HepG2 (cell line): ENCODE results near the gene PAN3. TPM values are rescaled to one million over a fixed set of nuclear protein-coding genes. Genes with fewer than 3 reads are reported as not detected.
A peak's percentile ranks its signal among the peaks of the same experiment; 100 is the strongest.

Experiments
- ATAC-seq: fragments of 200-7000 bp; cut with Tn5 transposase; 3 replicates; pipeline ENCODE4 v1.9.1; 2020; ENCODE audit warnings: mild to moderate bottlenecking, moderate library complexity
- BruUV-seq: library from RNA; stranded (reverse); fragments of 400-500 nt; replicated peaks from 2 replicates; lab custom pipeline; 2021; lab: Mats Ljungman, UMichigan
- CTCF ChIA-PET: fragments of 300-600 bp; formaldehyde crosslinking; extraction: SDS; loops from one replicate; lab custom pipeline; 2021; ENCODE audit warnings: low total read pairs, inconsistent platforms, low intra/inter-chr PET ratio; lab: Yijun Ruan, JAX
- POLR2A ChIA-PET: fragments of 350-600 bp; sonication (Branson Sonifier 250); formaldehyde crosslinking; loops from one replicate; lab custom pipeline; 2020; ENCODE audit warnings: antibody characterized with exemption, inconsistent platforms; lab: Yijun Ruan, JAX
- DNase-seq: peaks from one replicate; pipeline ENCODE4 v3.0.0-alpha.2; 2015; ENCODE audit warnings: low spot score
- FAIRE-seq: peaks from 3 replicates; lab custom pipeline; 2011; peaks lifted over from hg19 to GRCh38; lab: Jason Lieb, UNC
- H2AFZ ChIP-seq: one replicate; pipeline ENCODE4 v1.6.1; 2011; ENCODE audit warnings: low read length, inconsistent platforms
- H3K27ac ChIP-seq: fragments of 300-600 bp; 3 replicates; pipeline ENCODE4 v1.8.0; 2011; ENCODE audit warnings: mixed run types, mild to moderate bottlenecking, mixed read lengths, low read length, inconsistent platforms; ENCODE audit not compliant: insufficient read depth; ENCODE audit errors: extremely low read length
- H3K27me3 ChIP-seq, 2 experiments: fragments of 200-600 bp in 1 of 2; 2 replicates in 1 of 2; 3 replicates in 1 of 2; pipeline versions ENCODE4 v1.6.0 to v1.8.0; 2011; ENCODE audit warnings: low read length in 2 of 2, mild to moderate bottlenecking in 2 of 2, moderate library complexity in 2 of 2, inconsistent platforms in 1 of 2; ENCODE audit not compliant: insufficient read depth in 2 of 2, control insufficient read depth in 1 of 2
- H3K36me3 ChIP-seq, 2 experiments: fragments of 200-600 bp in 1 of 2; replicated peaks in 1 of 2; 2 replicates in 1 of 2; 3 replicates in 1 of 2; pipeline versions ENCODE4 v1.5.1 to v1.8.0; 2011; ENCODE audit warnings: low read length in 2 of 2, inconsistent platforms in 1 of 2; ENCODE audit not compliant: insufficient read depth in 2 of 2, control insufficient read depth in 1 of 2
- H3K4me1 ChIP-seq: 2 replicates; pipeline ENCODE4 v1.5.1; 2012; ENCODE audit warnings: low read length, inconsistent platforms; ENCODE audit not compliant: insufficient read depth
- H3K4me2 ChIP-seq: 2 replicates; pipeline ENCODE4 v1.6.0; 2011; ENCODE audit warnings: low read depth, low read length, inconsistent platforms
- H3K4me3 ChIP-seq, 3 experiments: fragments of 200-600 bp in 1 of 3; sonication (generic), shearing (Covaris generic) in 1 of 3; replicated peaks in 1 of 3; 2 replicates each; pipeline ENCODE4 v1.5.1; 2011 to 2016; ENCODE audit warnings: low read length in 3 of 3, inconsistent platforms in 2 of 3, low read depth in 2 of 3, mild to moderate bottlenecking in 2 of 3, control low read depth in 1 of 3, mixed read lengths in 1 of 3; ENCODE audit not compliant: insufficient read depth in 1 of 3
- H3K79me2 ChIP-seq: one replicate; pipeline ENCODE4 v1.6.1; 2011; ENCODE audit warnings: low read length, inconsistent platforms; ENCODE audit not compliant: insufficient read depth
- H3K9ac ChIP-seq: 2 replicates; pipeline ENCODE4 v1.6.0; 2011; ENCODE audit warnings: mild to moderate bottlenecking, low read depth, low read length, inconsistent platforms; ENCODE audit not compliant: insufficient read depth
- H3K9me3 ChIP-seq: 2 replicates; pipeline ENCODE4 v1.5.1; 2012; ENCODE audit warnings: mild to moderate bottlenecking, low read length
- H4K20me1 ChIP-seq: 2 replicates; pipeline ENCODE4 v1.6.0; 2011; ENCODE audit warnings: inconsistent platforms, mild to moderate bottlenecking, low read length, moderate library complexity; ENCODE audit not compliant: insufficient read depth
- CEBPB ChIP-seq: IDR thresholded peaks from 2 replicates; pipeline ENCODE4 v1.6.1; 2011; ENCODE audit warnings: low read depth, low read length, improper control_type of control experiment, borderline replicate concordance
- HNRNPH1 ChIP-seq: fragments of 200-400 bp; formaldehyde crosslinking; optimal IDR thresholded peaks from 2 replicates; pipeline ENCODE3; 2017; ENCODE audit warnings: mild to moderate bottlenecking, low read depth, low read length
- KLF15 ChIP-seq: sonication (generic); formaldehyde crosslinking; IDR thresholded peaks from 2 replicates; pipeline ENCODE4 v1.8.1; 2023; ENCODE audit warnings: borderline replicate concordance, mild to moderate bottlenecking, inconsistent platforms, missing genetic modification reagents, mixed read lengths
- MTA1 ChIP-seq: sonication (generic); formaldehyde crosslinking; IDR thresholded peaks from 2 replicates; pipeline ENCODE4 v1.4.0; 2020; ENCODE audit warnings: missing genetic modification reagents, mild to moderate bottlenecking, borderline replicate concordance
- PHB2 ChIP-seq: fragments of 450-650 bp; IDR thresholded peaks from 2 replicates; pipeline ENCODE4 v1.6.1; 2018; ENCODE audit not compliant: partially characterized antibody
- YEATS4 ChIP-seq: sonication (generic); formaldehyde crosslinking; IDR thresholded peaks from 2 replicates; pipeline ENCODE4 v1.4.0; 2020; ENCODE audit warnings: missing genetic modification reagents, borderline replicate concordance
- ZBTB21 ChIP-seq: sonication (generic); formaldehyde crosslinking; IDR thresholded peaks from 2 replicates; pipeline ENCODE4 v1.4.0; 2020; ENCODE audit warnings: missing genetic modification reagents
- ZNF678 ChIP-seq: sonication (generic); formaldehyde crosslinking; IDR thresholded peaks from 2 replicates; pipeline ENCODE4 v1.4.0; 2020; ENCODE audit warnings: mild to moderate bottlenecking, missing genetic modification reagents
- WGBS: methylation state at CpG from one replicate; pipeline ENCODE4 v1.1.6; 2017; ENCODE audit warnings: low lambda C conversion rate; 5-methylcytosine and 5-hydroxymethylcytosine counted together
- in situ Hi-C: cut with HindIII; loops from 2 replicates; pipeline ENCODE4 v1.10.0; 2017; ENCODE audit warnings: low pct_unique_long_range_greater_than_20kb; ENCODE audit not compliant: extremely low pct_ligation_motif_present
- intact Hi-C: fragments of 100-400 bp; cut with micrococcal nuclease; formaldehyde crosslinking; loops from one replicate; pipeline ENCODE4 v1.10.0; 2022; ENCODE audit not compliant: unreplicated experiment
- polyA plus RNA-seq, 8 experiments: library from polyadenylated mRNA; depleted of rRNA in 3 of 8; stranded (reverse) in 7 of 8; unstranded in 1 of 8; fragments of >200 nt; fragmentation: Illumina TruSeq in 4 of 8; extraction: Trizol in 4 of 8; gene quantifications; 2 replicates each; pipeline versions ENCODE4 v1.2.1 to v1.2.3, GENCODE V29; 2011 to 2016; ENCODE audit warnings: low read depth in 4 of 8, missing spikeins in 1 of 8, mixed read lengths in 1 of 8; ENCODE audit not compliant: insufficient read depth in 1 of 8
- total RNA-seq, 5 experiments: library from RNA; depleted of rRNA; stranded (reverse); fragments of >200 nt; fragmentation: Illumina TruSeq; extraction: Trizol; gene quantifications; 2 replicates each; pipeline ENCODE4 v1.2.3, GENCODE V29; 2016; ENCODE audit warnings: low read depth in 1 of 5

The PAN3 gene
- total and polyA plus RNA-seq, 2 of the 13 experiments (the other 11 are each of a cell fraction or from before 2014, with no cell fraction given) = 9.7 to 10.6 TPM

DNA sequence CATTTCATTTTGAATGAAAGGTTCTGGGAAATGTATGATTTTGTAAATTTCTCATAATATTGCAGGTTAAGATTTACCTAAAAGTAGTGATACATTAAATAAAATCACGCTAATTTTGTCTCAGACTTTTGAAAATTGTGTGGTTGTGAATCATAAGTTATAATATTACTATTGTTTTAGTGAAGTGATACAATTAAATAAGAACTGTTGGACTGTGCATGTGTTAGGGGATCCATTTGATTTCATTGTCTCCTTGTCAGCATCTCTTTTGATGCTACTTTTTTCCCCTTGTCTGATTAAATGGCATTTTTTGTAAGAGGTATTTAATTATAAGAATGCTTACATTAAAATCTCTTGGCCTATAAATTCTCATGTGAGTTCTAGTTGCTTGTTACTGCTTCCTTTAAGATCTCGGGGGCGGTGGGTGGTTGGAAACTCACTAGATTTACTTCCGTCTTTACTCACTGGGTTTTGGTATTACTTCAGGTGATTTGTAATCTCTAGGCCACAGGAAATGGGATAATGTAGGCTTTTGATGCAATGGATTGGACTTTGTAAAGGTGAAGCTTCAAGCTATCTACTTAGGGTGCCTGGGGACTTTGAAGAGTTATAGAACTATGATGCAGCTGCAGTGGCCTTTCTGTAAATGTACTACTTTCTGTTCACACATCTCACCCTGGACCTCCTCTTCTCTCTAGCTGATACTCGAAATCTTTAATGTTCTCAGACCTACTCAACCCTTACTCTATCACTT, 66.5 kb downstream of the PAN3 start:
- Histone ChIP-seq H3K9ac (no peak overlapping the region), H3K36me3 (no peaks in the 10 kb centered on the region), H3K27me3 (no peaks in the 10 kb centered on the region), H3K4me2 (no peak overlapping the region)
- intact Hi-C loops = no loop called here
- ATAC-seq (no peak), FAIRE-seq (no peak)
- WGBS = 91% methylated on average over 5 of the region's 5 CpGs
- no TSS peak for BruUV-seq
- TF ChIP-seq KLF15 (CRISPR knock-in tag) (no peak), ZBTB21 (0 out of 2 replicates have a peak, but pooled peaks have one; percentile 37)
- TF ChIP-seq, all 625 proteins: peak for 1
- ChIA-PET POLR2A (no interaction called here), CTCF (no interaction called here)
- Histone ChIP-seq H4K20me1 (no peaks in the 10 kb centered on the region), H2AFZ (no peak overlapping the region), H3K4me1 (peaks cover 20% of the 10 kb centered on the region), H3K27ac (no peak overlapping the region), H3K9me3 (no peaks in the 10 kb centered on the region), H3K4me3 (no peak overlapping the region), H3K79me2 (no peaks in the 10 kb centered on the region)
- DNase-seq = peak; percentile 5
- in situ Hi-C loops = no loop called here

DNA sequence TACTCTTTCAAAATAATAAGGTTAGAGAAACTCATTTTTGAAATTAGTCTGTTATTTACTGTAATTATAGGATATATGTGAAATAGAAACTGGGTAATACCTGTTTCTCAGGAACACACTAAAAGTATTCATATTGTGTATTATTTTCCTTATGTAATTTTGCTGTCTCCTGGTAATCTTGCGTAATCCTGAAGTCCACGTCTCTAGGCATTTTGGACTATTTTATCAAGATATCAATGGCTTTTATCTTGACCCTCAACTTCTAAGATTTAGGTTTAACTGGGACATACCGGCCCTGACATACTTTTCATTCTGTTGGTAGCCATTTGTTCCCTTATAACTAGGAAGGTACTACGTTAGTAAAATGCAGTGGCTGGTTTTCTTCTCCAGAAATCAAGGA, 80.3 kb downstream of the PAN3 start:
- no peak for FAIRE-seq
- H3K27ac ChIP-seq = no peak overlapping the region
- TF ChIP-seq ZNF678 (CRISPR knock-in tag) (no peak), PHB2 (no peak), HNRNPH1 (no peak), CEBPB (peak; percentile 79), YEATS4 (CRISPR knock-in tag) (no peak), MTA1 (no peak)
- TF ChIP-seq, all 625 proteins: peak for 1
- ATAC-seq (no peak), DNase-seq (no peak)
- peaks cover 2 to 5% of the 10 kb centered on the region in 2 experiments; a peak in 2 of 5 replicates for H3K36me3 ChIP-seq
- no peaks in the 10 kb centered on the region for H3K79me2 ChIP-seq
- H3K4me2 ChIP-seq = no peak overlapping the region
- POLR2A ChIA-PET = no interaction called here
- no peak overlapping the region for H2AFZ ChIP-seq
- 90% methylated on average over 4 of the region's 4 CpGs for WGBS
- no TSS peak for BruUV-seq
- no peaks in the 10 kb centered on the region for H3K9me3 ChIP-seq
- no peak overlapping the region for H3K4me3 ChIP-seq
- intact Hi-C loops = no loop called here
- CTCF ChIA-PET = no interaction called here
- H3K9ac ChIP-seq = no peak overlapping the region
- no peaks in the 10 kb centered on the region for H4K20me1 ChIP-seq
- H3K27me3 ChIP-seq = no peaks in the 10 kb centered on the region
- no peaks in the 10 kb centered on the region for H3K4me1 ChIP-seq
- in situ Hi-C loops = no loop called here
